DOHH2 (cell line): Measurements from ENCODE around the gene PRIM2.
"Not testable (repeated sequence)": the region's sequence is repeated elsewhere in the genome, so short reads cannot be mapped to it uniquely, and the experiment has no call there.

Source experiments
- H3F3A ChIP-seq: fragments of 200-600 bp; sonication (generic), shearing (Covaris generic); 2 replicates; pipeline ENCODE4 v1.6.0; 2016; ENCODE audit warnings: antibody characterized with exemption, mild to moderate bottlenecking; ENCODE audit not compliant: control insufficient read depth, insufficient read depth
- H3K27ac ChIP-seq: fragments of 200-600 bp; sonication (generic); 2 replicates; pipeline ENCODE4 v1.5.1; 2014; ENCODE audit warnings: low read depth, mild to moderate bottlenecking, low read length, moderate library complexity
- H3K27me3 ChIP-seq: fragments of 200-600 bp; sonication (generic); 2 replicates; pipeline ENCODE4 v1.6.1; 2014; ENCODE audit warnings: mild to moderate bottlenecking, low read length, mixed read lengths; ENCODE audit not compliant: control insufficient read depth
- H3K36me3 ChIP-seq: fragments of 200-600 bp; sonication (generic); 2 replicates; pipeline ENCODE4 v1.6.1; 2014; ENCODE audit warnings: mild to moderate bottlenecking, low read length, moderate library complexity, mixed read lengths; ENCODE audit not compliant: control insufficient read depth
- H3K4me1 ChIP-seq: fragments of 200-600 bp; sonication (generic); 2 replicates; pipeline ENCODE4 v1.6.1; 2014; ENCODE audit warnings: mild to moderate bottlenecking, low read length, mixed read lengths; ENCODE audit not compliant: control insufficient read depth
- H3K4me2 ChIP-seq: fragments of 200-600 bp; sonication (generic); 2 replicates; pipeline ENCODE4 v1.6.0; 2014; ENCODE audit warnings: mild to moderate bottlenecking, low read length, moderate library complexity
- H3K4me3 ChIP-seq: fragments of 200-600 bp; sonication (generic); 2 replicates; pipeline ENCODE4 v1.5.1; 2014; ENCODE audit warnings: mild to moderate bottlenecking, low read length, mixed read lengths
- H3K79me2 ChIP-seq: fragments of 200-600 bp; sonication (generic); 2 replicates; pipeline ENCODE4 v1.6.1; 2014; ENCODE audit warnings: mild to moderate bottlenecking, low read length, mixed read lengths; ENCODE audit not compliant: control insufficient read depth
- H3K9me2 ChIP-seq: fragments of 200-600 bp; sonication (generic); replicated peaks from 2 replicates; pipeline ENCODE4 v1.6.1; 2014; ENCODE audit warnings: mild to moderate bottlenecking, low read length, mixed read lengths; ENCODE audit not compliant: control insufficient read depth
- H3K9me3 ChIP-seq: fragments of 200-600 bp; sonication (generic); 2 replicates; pipeline ENCODE4 v1.6.1; 2014; ENCODE audit warnings: antibody characterized with exemption, low read length, mixed read lengths; ENCODE audit not compliant: control insufficient read depth, insufficient read depth
- H4K20me1 ChIP-seq: fragments of 200-600 bp; sonication (generic); 2 replicates; pipeline ENCODE4 v1.6.0; 2014; ENCODE audit warnings: low read depth, mild to moderate bottlenecking, antibody characterized with exemption, low read length, moderate library complexity; ENCODE audit not compliant: control insufficient read depth, insufficient read depth

PRIM2 gene

GRCh38 chr6:57502387-57502786, 185.0 kb downstream of the PRIM2 start:
- not testable (repeated sequence) for H3K4me1 ChIP-seq, H3K79me2 ChIP-seq, H3K9me3 ChIP-seq, H4K20me1 ChIP-seq, H3K4me3 ChIP-seq, H3F3A ChIP-seq, H3K4me2 ChIP-seq, H3K36me3 ChIP-seq, H3K27me3 ChIP-seq, H3K9me2 ChIP-seq, H3K27ac ChIP-seq

- H3K9me2 ChIP-seq, H3F3A ChIP-seq, H3K27me3 ChIP-seq, H3K4me1 ChIP-seq, H4K20me1 ChIP-seq, H3K36me3 ChIP-seq, H3K9me3 ChIP-seq, H3K79me2 ChIP-seq, H3K4me3 ChIP-seq, H3K4me2 ChIP-seq, H3K27ac ChIP-seq: not testable (repeated sequence)
These were observed 187.8 kb downstream of the PRIM2 start for GRCh38 chr6:57505251-57505650.

GRCh38 chr6:57510390-57510789, 193.0 kb downstream of the PRIM2 start:
- not testable (repeated sequence) for H3K79me2 ChIP-seq, H3K4me1 ChIP-seq, H3K9me2 ChIP-seq, H3K4me3 ChIP-seq, H3K9me3 ChIP-seq, H3K36me3 ChIP-seq, H3K27ac ChIP-seq, H3K27me3 ChIP-seq, H4K20me1 ChIP-seq, H3K4me2 ChIP-seq, H3F3A ChIP-seq

- not testable (repeated sequence) for H3K4me2 ChIP-seq, H3K4me3 ChIP-seq, H3K27ac ChIP-seq, H3K4me1 ChIP-seq, H3K9me3 ChIP-seq, H3K27me3 ChIP-seq, H3K79me2 ChIP-seq, H3K9me2 ChIP-seq, H4K20me1 ChIP-seq, H3K36me3 ChIP-seq, H3F3A ChIP-seq
These were observed 197.7 kb downstream of the PRIM2 start for GRCh38 chr6:57515171-57515570.

GRCh38 chr6:57515845-57516244, 198.4 kb downstream of the PRIM2 start:
- H3K4me2 ChIP-seq, H3K79me2 ChIP-seq, H3K36me3 ChIP-seq, H4K20me1 ChIP-seq, H3K27me3 ChIP-seq, H3F3A ChIP-seq, H3K4me3 ChIP-seq, H3K27ac ChIP-seq, H3K9me3 ChIP-seq, H3K9me2 ChIP-seq, H3K4me1 ChIP-seq: not testable (repeated sequence)

- H4K20me1 ChIP-seq, H3K9me3 ChIP-seq, H3K27me3 ChIP-seq, H3K79me2 ChIP-seq, H3K4me1 ChIP-seq, H3K36me3 ChIP-seq, H3K4me2 ChIP-seq, H3F3A ChIP-seq, H3K9me2 ChIP-seq, H3K4me3 ChIP-seq, H3K27ac ChIP-seq: not testable (repeated sequence)
These were observed 199.3 kb downstream of the PRIM2 start for GRCh38 chr6:57516776-57517175.

- not testable (repeated sequence) for H3K27me3 ChIP-seq, H3F3A ChIP-seq, H3K4me3 ChIP-seq, H3K36me3 ChIP-seq, H3K79me2 ChIP-seq, H3K4me2 ChIP-seq, H3K27ac ChIP-seq, H4K20me1 ChIP-seq, H3K4me1 ChIP-seq, H3K9me3 ChIP-seq, H3K9me2 ChIP-seq
These were observed 201.8 kb downstream of the PRIM2 start for GRCh38 chr6:57519198-57519597.

- H3K79me2 ChIP-seq, H3K4me1 ChIP-seq, H4K20me1 ChIP-seq, H3K27ac ChIP-seq, H3K36me3 ChIP-seq, H3K27me3 ChIP-seq, H3F3A ChIP-seq, H3K9me2 ChIP-seq, H3K4me2 ChIP-seq, H3K9me3 ChIP-seq, H3K4me3 ChIP-seq: not testable (repeated sequence)
These were observed 203.7 kb downstream of the PRIM2 start for GRCh38 chr6:57521085-57521484.

- H3K27me3 ChIP-seq, H3K9me2 ChIP-seq, H3K4me2 ChIP-seq, H4K20me1 ChIP-seq, H3K27ac ChIP-seq, H3K79me2 ChIP-seq, H3K36me3 ChIP-seq, H3F3A ChIP-seq, H3K9me3 ChIP-seq, H3K4me3 ChIP-seq, H3K4me1 ChIP-seq: not testable (repeated sequence)
These were observed 205.8 kb downstream of the PRIM2 start for GRCh38 chr6:57523221-57523620.
